ENCODE data around the gene FCRLB. TPM values are rescaled to one million over a fixed set of nuclear protein-coding genes. Genes with fewer than 3 reads are reported as not detected.
A peak's percentile ranks its signal among the peaks of the same experiment; 100 is the strongest.

Gene FCRLB
- total and polyA plus RNA-seq, 2 donors (not counting 1 experiment from before 2014, with no cell fraction given): 3.8 to 6.4 TPM

GRCh38 chr1:161710560-161710959 is 10.8 kb upstream of the FCRLB start:
- peak overlapping the region; percentile 82 for H3K4me3 Mint-ChIP-seq
- no peak overlapping the region for H3K27ac ChIP-seq (ENCODE audit: low read length in 2 of 2)

More at GRCh38 chr1:161710560-161710959, 10.8 kb upstream of the FCRLB start:
- intact Hi-C loops (cut with micrococcal nuclease): no loop called here
- 100% methylated on average over 2 of the region's 4 CpGs for whole genome bisulfite sequencing (ENCODE audit: insufficient coverage)
- ChIA-PET CTCF (interaction anchor here (1.5 to 6.8 kb wide), 2 partner anchors 28 kb away, joined by 4 to 85 read pairs; no protein-coding TSS in a partner anchor), POLR2A (interaction anchor here (0.9 kb wide), 1 partner anchor 16 kb away, joined by 3 read pairs; no protein-coding TSS in a partner anchor)
- ATAC-seq (ENCODE audit: low read depth) (no peak), DNase-seq (no peak)
- Histone ChIP-seq H3K9me3 (ENCODE audit: control extremely low read depth in 1 of 3, control insufficient read depth in 2 of 3, insufficient read depth in 1 of 3, low read length in 2 of 3) (peaks cover 0 to 4% (median 0%) of the 10 kb centered on the region in 3 donors), H3K4me1 (ENCODE audit: control insufficient read depth in 2 of 2, insufficient read depth in 2 of 2, low read length in 2 of 2) (peaks cover 56 to 59% of the 10 kb centered on the region in 2 donors), H3K4me2 (replicated peaks; ENCODE audit: low read depth, low read length, poor library complexity, severe bottlenecking) (peak overlapping the region; percentile 76), H3K4me3 (ENCODE audit: control extremely low read depth in 1 of 5, extremely low read depth in 1 of 5, insufficient read depth in 1 of 5, low read depth in 2 of 5, low read length in 4 of 5) (no peak overlapping the region), H3K36me3 (replicated peaks in 1 of 2; ENCODE audit: control extremely low read depth in 1 of 2, control insufficient read depth in 1 of 2, extremely low read depth in 1 of 2, insufficient read depth in 2 of 2, low read length in 1 of 2) (peaks cover 0 to 42% of the 10 kb centered on the region in 2 experiments), H3K27me3 (replicated peaks in 1 of 4; ENCODE audit: control extremely low read depth in 1 of 4, control insufficient read depth in 3 of 4, insufficient read depth in 4 of 4, low read length in 3 of 4) (no peaks in the 10 kb centered on the region), H4K20me1 (ENCODE audit: control insufficient read depth, insufficient read depth, low read length, poor library complexity, severe bottlenecking) (peaks cover 21% of the 10 kb centered on the region), H3K9ac (ENCODE audit: low read length) (no peak overlapping the region), H2AFZ (ENCODE audit: insufficient read depth, low read depth, low read length, poor library complexity, severe bottlenecking) (no peak overlapping the region), H3K79me2 (ENCODE audit: control insufficient read depth, insufficient read depth, low read length) (peaks cover 47% of the 10 kb centered on the region)
- Mint-ChIP-seq H3K9me3 (ENCODE audit: insufficient read depth) (no peaks in the 10 kb centered on the region), H3K27me3 (no peaks in the 10 kb centered on the region), H3K27ac (peak overlapping the region; percentile 62), H3K4me1 (peaks cover 32% of the 10 kb centered on the region)
- no peak for TF ChIP-seq CTCF (IDR thresholded peaks at IDR 0.05)
- no peak for TF ChIP-seq EZH2 (IDR thresholded peaks at IDR 0.05; ENCODE audit: borderline replicate concordance, insufficient read depth, low read depth, low read length, poor library complexity, severe bottlenecking)

All from B cell (primary cell).